ENCODE results near the gene KPNA1.

The KPNA1 gene

DNA sequence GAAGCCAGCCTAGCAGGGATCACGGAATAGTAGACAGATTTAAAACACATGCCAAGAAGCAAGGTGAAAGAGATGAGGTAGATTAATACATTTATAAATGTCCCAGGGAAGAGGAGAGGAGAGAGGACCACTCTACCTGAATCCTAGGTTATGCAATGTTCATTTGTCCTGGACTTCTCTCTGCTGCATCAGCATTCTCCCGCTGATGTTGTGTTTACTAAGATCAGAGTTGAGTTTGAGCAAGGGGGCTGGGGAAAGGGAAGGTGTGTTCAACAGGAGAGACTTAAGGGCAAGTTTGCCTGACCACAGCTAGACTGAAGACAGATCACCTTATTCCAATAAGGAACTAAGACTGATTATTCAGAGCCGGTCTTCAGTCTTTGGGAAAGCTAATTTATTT is 1.1 kb upstream of the KPNA1 start:
- peaks cover 38% of the 10 kb centered on the region for H3K79me2 ChIP-seq (ENCODE audit: low read length)
- H3K27ac ChIP-seq (ENCODE audit: low read length), result no peak overlapping the region
- TF ChIP-seq, protein P1, sequence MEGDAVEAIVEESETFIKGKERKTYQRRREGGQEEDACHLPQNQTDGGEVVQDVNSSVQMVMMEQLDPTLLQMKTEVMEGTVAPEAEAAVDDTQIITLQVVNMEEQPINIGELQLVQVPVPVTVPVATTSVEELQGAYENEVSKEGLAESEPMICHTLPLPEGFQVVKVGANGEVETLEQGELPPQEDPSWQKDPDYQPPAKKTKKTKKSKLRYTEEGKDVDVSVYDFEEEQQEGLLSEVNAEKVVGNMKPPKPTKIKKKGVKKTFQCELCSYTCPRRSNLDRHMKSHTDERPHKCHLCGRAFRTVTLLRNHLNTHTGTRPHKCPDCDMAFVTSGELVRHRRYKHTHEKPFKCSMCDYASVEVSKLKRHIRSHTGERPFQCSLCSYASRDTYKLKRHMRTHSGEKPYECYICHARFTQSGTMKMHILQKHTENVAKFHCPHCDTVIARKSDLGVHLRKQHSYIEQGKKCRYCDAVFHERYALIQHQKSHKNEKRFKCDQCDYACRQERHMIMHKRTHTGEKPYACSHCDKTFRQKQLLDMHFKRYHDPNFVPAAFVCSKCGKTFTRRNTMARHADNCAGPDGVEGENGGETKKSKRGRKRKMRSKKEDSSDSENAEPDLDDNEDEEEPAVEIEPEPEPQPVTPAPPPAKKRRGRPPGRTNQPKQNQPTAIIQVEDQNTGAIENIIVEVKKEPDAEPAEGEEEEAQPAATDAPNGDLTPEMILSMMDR (IDR thresholded peaks at IDR 0.05; ENCODE audit: low read depth, low read length), result no peak
- TF ChIP-seq EZH2phosphoT487 (IDR thresholded peaks at IDR 0.05; ENCODE audit: low read depth), result no peak
- H3K4me2 ChIP-seq (ENCODE audit: low read length), result no peak overlapping the region
- H3K27me3 ChIP-seq (ENCODE audit: low read depth, low read length), result no peaks in the 10 kb centered on the region
- H3K36me3 ChIP-seq (replicated peaks; ENCODE audit: low read depth, low read length), result no peaks in the 10 kb centered on the region
- H2AFZ ChIP-seq (ENCODE audit: low read depth, low read length), result no peak overlapping the region
- H3K4me3 ChIP-seq (ENCODE audit: low read length), result no peak overlapping the region
- H4K20me1 ChIP-seq (ENCODE audit: insufficient read depth, low read length), result peaks cover 31% of the 10 kb centered on the region
- peaks cover 10% of the 10 kb centered on the region for H3K4me1 ChIP-seq (ENCODE audit: low read length)
- no peak overlapping the region for H3K9ac ChIP-seq (ENCODE audit: low read length)
- no peaks in the 10 kb centered on the region for H3K9me3 ChIP-seq (ENCODE audit: insufficient read depth, low read length)

DNA sequence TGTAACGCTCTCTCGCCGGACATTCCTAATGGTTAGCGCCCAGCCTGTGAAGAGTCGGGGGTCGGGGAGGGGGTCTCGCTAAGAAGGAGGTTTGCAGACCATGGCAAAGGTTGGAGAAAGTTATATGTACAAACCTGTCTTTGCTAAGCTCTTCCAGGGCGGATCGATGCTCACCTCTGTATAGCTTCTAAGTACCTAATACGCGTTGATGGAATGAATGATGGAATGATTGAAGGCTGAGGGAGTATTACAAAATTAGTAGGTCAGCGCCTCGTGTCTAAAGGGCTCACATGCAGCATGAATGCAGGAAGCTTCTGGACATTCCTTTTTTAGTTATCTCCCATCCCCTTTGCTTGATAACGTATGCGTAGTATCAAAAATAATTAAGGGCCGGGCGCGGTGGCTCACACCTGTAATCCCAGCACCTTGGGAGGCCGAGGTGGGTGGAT is 305 bp upstream of the KPNA1 start:
- H3K9ac ChIP-seq (ENCODE audit: low read length), result peak overlapping the region; percentile 71
- peaks cover 46% of the 10 kb centered on the region for H3K79me2 ChIP-seq (ENCODE audit: low read length)
- peaks cover 10% of the 10 kb centered on the region for H3K4me1 ChIP-seq (ENCODE audit: low read length)
- H3K27me3 ChIP-seq (ENCODE audit: low read depth, low read length), result no peaks in the 10 kb centered on the region
- no peak overlapping the region for H3K27ac ChIP-seq (ENCODE audit: low read length)
- peaks cover under 1% of the 10 kb centered on the region for H3K36me3 ChIP-seq (replicated peaks; ENCODE audit: low read depth, low read length)
- peak overlapping the region; percentile 99 for H2AFZ ChIP-seq (ENCODE audit: low read depth, low read length)
- peak overlapping the region; percentile 88 for H3K4me3 ChIP-seq (ENCODE audit: low read length)
- H4K20me1 ChIP-seq (ENCODE audit: insufficient read depth, low read length), result peaks cover 39% of the 10 kb centered on the region
- H3K4me2 ChIP-seq (ENCODE audit: low read length), result peak overlapping the region; percentile 85
- TF ChIP-seq, protein P1 (IDR thresholded peaks at IDR 0.05; ENCODE audit: low read depth, low read length), result no peak
- no peak for TF ChIP-seq EZH2phosphoT487 (IDR thresholded peaks at IDR 0.05; ENCODE audit: low read depth)
- no peaks in the 10 kb centered on the region for H3K9me3 ChIP-seq (ENCODE audit: insufficient read depth, low read length)

DNA sequence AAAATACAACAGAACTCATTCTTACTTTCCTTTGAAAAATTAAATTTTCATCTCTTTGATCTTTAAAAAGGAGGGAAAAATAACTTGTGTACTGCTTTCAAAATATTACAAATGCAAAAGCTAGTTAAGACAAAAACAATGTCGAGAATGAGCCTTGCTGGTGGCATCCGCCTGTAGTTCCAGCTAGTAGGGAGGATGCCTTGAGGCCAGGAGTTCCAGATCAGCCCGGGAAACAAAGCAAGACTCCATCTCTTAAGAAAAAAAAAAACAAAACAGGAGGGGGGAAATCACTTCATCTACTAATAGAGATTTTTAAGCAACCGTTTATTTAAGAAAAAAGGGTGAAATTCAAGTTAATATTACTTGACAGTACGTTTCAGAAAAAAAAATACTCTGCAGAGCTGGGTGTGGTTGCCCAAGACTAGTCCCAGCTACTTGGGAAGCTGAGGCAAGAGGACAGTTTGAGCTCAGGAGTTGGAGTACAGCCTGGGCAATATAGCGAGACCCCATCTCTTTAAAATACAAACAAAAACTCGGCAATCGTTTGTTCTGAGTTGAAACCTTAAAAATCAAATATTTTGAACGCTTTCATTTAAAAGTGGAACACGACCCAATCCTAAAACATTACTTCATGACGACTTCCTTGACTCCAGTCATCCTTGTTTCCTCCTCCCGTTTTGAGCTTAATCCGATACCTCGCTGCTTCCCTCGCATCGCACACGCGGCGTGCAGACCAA is 1.2 kb downstream of the KPNA1 start:
- peak overlapping the region; percentile 88 for H3K4me3 ChIP-seq (ENCODE audit: low read length)
- H3K27me3 ChIP-seq (ENCODE audit: low read depth, low read length), result no peaks in the 10 kb centered on the region
- no peak for TF ChIP-seq EZH2phosphoT487 (IDR thresholded peaks at IDR 0.05; ENCODE audit: low read depth)
- TF ChIP-seq, protein P1 (IDR thresholded peaks at IDR 0.05; ENCODE audit: low read depth, low read length), result no peak
- H3K79me2 ChIP-seq (ENCODE audit: low read length), result peaks cover 61% of the 10 kb centered on the region
- H4K20me1 ChIP-seq (ENCODE audit: insufficient read depth, low read length), result peaks cover 53% of the 10 kb centered on the region
- H3K4me2 ChIP-seq (ENCODE audit: low read length), result peak overlapping the region; percentile 78
- peaks cover 9% of the 10 kb centered on the region for H3K4me1 ChIP-seq (ENCODE audit: low read length)
- no peaks in the 10 kb centered on the region for H3K9me3 ChIP-seq (ENCODE audit: insufficient read depth, low read length)
- H3K36me3 ChIP-seq (replicated peaks; ENCODE audit: low read depth, low read length), result peaks cover 4% of the 10 kb centered on the region
- peak overlapping the region; percentile 71 for H3K9ac ChIP-seq (ENCODE audit: low read length)
- H2AFZ ChIP-seq (ENCODE audit: low read depth, low read length), result no peak overlapping the region
- H3K27ac ChIP-seq (ENCODE audit: low read length), result 0 out of 2 replicates have a peak overlapping the region, but pooled peaks have one; percentile 2

DNA sequence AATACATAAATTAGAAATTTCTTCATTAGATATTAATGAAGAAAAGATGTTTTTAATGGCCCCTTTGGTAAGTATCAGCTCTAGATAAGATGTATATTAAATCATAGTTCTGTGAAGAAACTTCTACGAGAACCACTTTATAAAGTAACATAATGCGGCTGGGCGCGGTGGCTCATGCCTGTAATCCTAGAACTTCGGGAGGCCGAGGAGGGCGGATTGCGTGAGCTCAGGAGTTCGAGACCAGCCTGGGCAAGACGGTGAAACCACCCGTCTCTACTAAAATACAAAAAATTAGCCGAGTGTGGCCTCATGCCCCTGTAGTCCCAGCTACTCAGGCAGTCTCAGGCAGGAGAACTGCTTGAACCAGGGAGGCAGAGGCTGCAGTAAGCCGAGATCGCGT is 2.5 kb downstream of the KPNA1 start:
- TF ChIP-seq, protein P1 (IDR thresholded peaks at IDR 0.05; ENCODE audit: low read depth, low read length), result no peak
- no peak for TF ChIP-seq EZH2phosphoT487 (IDR thresholded peaks at IDR 0.05; ENCODE audit: low read depth)
- Histone ChIP-seq H3K9me3 (ENCODE audit: insufficient read depth, low read length) (no peaks in the 10 kb centered on the region), H3K9ac (ENCODE audit: low read length) (no peak overlapping the region), H3K4me3 (ENCODE audit: low read length) (no peak overlapping the region), H3K4me1 (ENCODE audit: low read length) (peaks cover 10% of the 10 kb centered on the region), H3K27me3 (ENCODE audit: low read depth, low read length) (no peaks in the 10 kb centered on the region), H3K79me2 (ENCODE audit: low read length) (peaks cover 73% of the 10 kb centered on the region), H3K36me3 (replicated peaks; ENCODE audit: low read depth, low read length) (peaks cover 8% of the 10 kb centered on the region), H4K20me1 (ENCODE audit: insufficient read depth, low read length) (peaks cover 63% of the 10 kb centered on the region), H3K27ac (ENCODE audit: low read length) (no peak overlapping the region), H2AFZ (ENCODE audit: low read depth, low read length) (no peak overlapping the region), H3K4me2 (ENCODE audit: low read length) (no peak overlapping the region)
